GM23338 (cell line): Measurements from ENCODE around the gene SGK1. TPM values are rescaled to one million over a fixed set of nuclear protein-coding genes. Genes with fewer than 3 reads are reported as not detected.

Source experiments
- ATAC-seq: fragments of 200-7000 bp; cut with Tn5 transposase; 3 replicates; pipeline ENCODE4 v1.9.1; 2020
- DNase-seq: peaks from one replicate; pipeline ENCODE4 v3.0.0-alpha.2; 2015; ENCODE audit warnings: low spot score
- H2AFZ ChIP-seq: fragments of 200-600 bp; sonication (generic); 2 replicates; pipeline ENCODE4 v1.8.0; 2016; ENCODE audit warnings: antibody characterized with exemption, mild to moderate bottlenecking, moderate library complexity
- H3F3A ChIP-seq: fragments of 200-600 bp; sonication (generic); replicated peaks from 2 replicates; pipeline ENCODE4 v1.8.0; 2017; ENCODE audit warnings: antibody characterized with exemption, mixed run types, low read depth
- H3K27ac ChIP-seq: fragments of 200-600 bp; sonication (generic); 2 replicates; pipeline ENCODE4 v1.6.1; 2016; ENCODE audit warnings: low read depth
- H3K27me3 ChIP-seq: fragments of 200-600 bp; sonication (generic); 2 replicates; pipeline ENCODE4 v1.8.0; 2016; ENCODE audit warnings: mild to moderate bottlenecking, mixed run types, moderate library complexity; ENCODE audit not compliant: insufficient read depth
- H3K36me3 ChIP-seq: fragments of 200-600 bp; sonication (generic); 2 replicates; pipeline ENCODE4 v1.8.0; 2016; ENCODE audit warnings: mild to moderate bottlenecking; ENCODE audit not compliant: insufficient read depth
- H3K4me1 ChIP-seq: fragments of 200-600 bp; sonication (generic); 2 replicates; pipeline ENCODE4 v1.8.0; 2016; ENCODE audit warnings: mild to moderate bottlenecking, moderate library complexity; ENCODE audit not compliant: insufficient read depth
- H3K4me2 ChIP-seq: fragments of 200-600 bp; sonication (generic); 2 replicates; pipeline ENCODE4 v1.7.1; 2017; ENCODE audit warnings: mixed run types
- H3K4me3 ChIP-seq: fragments of 200-600 bp; sonication (generic); 2 replicates; pipeline ENCODE4 v1.6.1; 2016; ENCODE audit warnings: mixed run types
- H3K79me2 ChIP-seq: fragments of 200-600 bp; sonication (generic); replicated peaks from 2 replicates; pipeline ENCODE4 v1.8.0; 2017; ENCODE audit warnings: mild to moderate bottlenecking; ENCODE audit not compliant: insufficient read depth
- H3K9me2 ChIP-seq: fragments of 200-600 bp; sonication (generic); 2 replicates; pipeline ENCODE4 v1.8.0; 2017; ENCODE audit not compliant: insufficient read depth
- H4K20me1 ChIP-seq: fragments of 200-600 bp; sonication (generic); replicated peaks from 2 replicates; pipeline ENCODE4 v1.8.0; 2017; ENCODE audit warnings: mild to moderate bottlenecking; ENCODE audit not compliant: insufficient read depth
- H3K27ac Mint-ChIP-seq: 2 replicates; pipeline ENCODE4 v1.8.0; 2020; ENCODE audit warnings: inconsistent platforms, mild to moderate bottlenecking, moderate library complexity, mixed read lengths
- H3K27me3 Mint-ChIP-seq: 3 replicates; pipeline ENCODE4 v1.8.0; 2022; ENCODE audit warnings: low read depth, mild to moderate bottlenecking, moderate library complexity, mixed read lengths, inconsistent platforms; ENCODE audit not compliant: insufficient read depth, poor library complexity
- H3K36me3 Mint-ChIP-seq: 3 replicates; pipeline ENCODE4 v1.8.0; 2021; ENCODE audit warnings: low read depth, mild to moderate bottlenecking, inconsistent platforms, moderate library complexity, mixed read lengths
- H3K4me1 Mint-ChIP-seq: 3 replicates; pipeline ENCODE4 v1.8.0; 2020; ENCODE audit warnings: mild to moderate bottlenecking, inconsistent platforms, mixed read lengths
- H3K4me3 Mint-ChIP-seq: 3 replicates; pipeline ENCODE4 v1.8.0; 2021; ENCODE audit warnings: moderate library complexity, mild to moderate bottlenecking, inconsistent platforms, mixed read lengths
- H3K9me3 Mint-ChIP-seq: 3 replicates; pipeline ENCODE4 v1.8.0; 2020; ENCODE audit warnings: moderate library complexity, mild to moderate bottlenecking, inconsistent platforms, mixed read lengths
- ETS1 ChIP-seq: IDR thresholded peaks from 2 replicates; pipeline ENCODE4 v1.6.1; 2016; ENCODE audit warnings: antibody characterized with exemption
- JUNB ChIP-seq: IDR thresholded peaks from one replicate; pipeline ENCODE4 v1.6.1; 2016; ENCODE audit warnings: antibody characterized with exemption; ENCODE audit not compliant: unreplicated experiment
- NANOG ChIP-seq: IDR thresholded peaks from 2 replicates; pipeline ENCODE4 v1.6.1; 2016; ENCODE audit warnings: antibody characterized with exemption, borderline replicate concordance
- STAT1 ChIP-seq: IDR thresholded peaks from one replicate; pipeline ENCODE4 v1.6.1; 2016; ENCODE audit warnings: antibody characterized with exemption; ENCODE audit not compliant: unreplicated experiment
- ZNF114 ChIP-seq: fragments of 250-450 bp; sonication (Bioruptor Pico); IDR thresholded peaks from 2 replicates; pipeline ENCODE4 v1.5.0; 2020; ENCODE audit warnings: mild to moderate bottlenecking, moderate library complexity
- polyA plus RNA-seq: library from polyadenylated mRNA; unstranded; fragments of >200 nt; fragmentation: Nextera tagmentation; extraction: Ambion mirVana; gene quantifications from 2 replicates; pipeline ENCODE4 v1.2.1, GENCODE V29; 2016
- total RNA-seq: library from RNA; depleted of rRNA; stranded (reverse); fragments of >200 nt; shearing (Covaris generic); gene quantifications from 2 replicates; pipeline ENCODE4 v1.2.3, GENCODE V29; 2014
- TF ChIP-seq, protein P1 (sequence below): IDR thresholded peaks from one replicate; pipeline ENCODE4 v1.6.1; 2018; ENCODE audit warnings: antibody characterized with exemption; ENCODE audit not compliant: unreplicated experiment
- TF ChIP-seq, protein P2 (sequence below): fragments of 250-450 bp; sonication (Bioruptor Pico); IDR thresholded peaks from 2 replicates; pipeline ENCODE4 v1.5.0; 2020; ENCODE audit warnings: mild to moderate bottlenecking, moderate library complexity
- TF ChIP-seq, protein P3 (sequence below), 2 experiments: fragments of 200-600 bp in 1 of 2; sonication (generic) in 1 of 2; conservative IDR thresholded peaks; 2 replicates each; pipeline versions ENCODE4 v1.5.1 to v1.6.1; 2016 to 2017; ENCODE audit warnings: antibody characterized with exemption in 2 of 2, low read depth in 2 of 2, mild to moderate bottlenecking in 2 of 2, moderate library complexity in 1 of 2

Gene SGK1
- total and polyA plus RNA-seq, 2 experiments from 2014 or later: 16.3 to 37.2 TPM

- no peak for TF ChIP-seq NANOG
- TF ChIP-seq JUNB: no peak
- TF ChIP-seq, protein P1, sequence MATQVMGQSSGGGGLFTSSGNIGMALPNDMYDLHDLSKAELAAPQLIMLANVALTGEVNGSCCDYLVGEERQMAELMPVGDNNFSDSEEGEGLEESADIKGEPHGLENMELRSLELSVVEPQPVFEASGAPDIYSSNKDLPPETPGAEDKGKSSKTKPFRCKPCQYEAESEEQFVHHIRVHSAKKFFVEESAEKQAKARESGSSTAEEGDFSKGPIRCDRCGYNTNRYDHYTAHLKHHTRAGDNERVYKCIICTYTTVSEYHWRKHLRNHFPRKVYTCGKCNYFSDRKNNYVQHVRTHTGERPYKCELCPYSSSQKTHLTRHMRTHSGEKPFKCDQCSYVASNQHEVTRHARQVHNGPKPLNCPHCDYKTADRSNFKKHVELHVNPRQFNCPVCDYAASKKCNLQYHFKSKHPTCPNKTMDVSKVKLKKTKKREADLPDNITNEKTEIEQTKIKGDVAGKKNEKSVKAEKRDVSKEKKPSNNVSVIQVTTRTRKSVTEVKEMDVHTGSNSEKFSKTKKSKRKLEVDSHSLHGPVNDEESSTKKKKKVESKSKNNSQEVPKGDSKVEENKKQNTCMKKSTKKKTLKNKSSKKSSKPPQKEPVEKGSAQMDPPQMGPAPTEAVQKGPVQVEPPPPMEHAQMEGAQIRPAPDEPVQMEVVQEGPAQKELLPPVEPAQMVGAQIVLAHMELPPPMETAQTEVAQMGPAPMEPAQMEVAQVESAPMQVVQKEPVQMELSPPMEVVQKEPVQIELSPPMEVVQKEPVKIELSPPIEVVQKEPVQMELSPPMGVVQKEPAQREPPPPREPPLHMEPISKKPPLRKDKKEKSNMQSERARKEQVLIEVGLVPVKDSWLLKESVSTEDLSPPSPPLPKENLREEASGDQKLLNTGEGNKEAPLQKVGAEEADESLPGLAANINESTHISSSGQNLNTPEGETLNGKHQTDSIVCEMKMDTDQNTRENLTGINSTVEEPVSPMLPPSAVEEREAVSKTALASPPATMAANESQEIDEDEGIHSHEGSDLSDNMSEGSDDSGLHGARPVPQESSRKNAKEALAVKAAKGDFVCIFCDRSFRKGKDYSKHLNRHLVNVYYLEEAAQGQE: no peak
- TF ChIP-seq ZNF114 (CRISPR knock-in tag): no peak
- TF ChIP-seq, protein P2, sequence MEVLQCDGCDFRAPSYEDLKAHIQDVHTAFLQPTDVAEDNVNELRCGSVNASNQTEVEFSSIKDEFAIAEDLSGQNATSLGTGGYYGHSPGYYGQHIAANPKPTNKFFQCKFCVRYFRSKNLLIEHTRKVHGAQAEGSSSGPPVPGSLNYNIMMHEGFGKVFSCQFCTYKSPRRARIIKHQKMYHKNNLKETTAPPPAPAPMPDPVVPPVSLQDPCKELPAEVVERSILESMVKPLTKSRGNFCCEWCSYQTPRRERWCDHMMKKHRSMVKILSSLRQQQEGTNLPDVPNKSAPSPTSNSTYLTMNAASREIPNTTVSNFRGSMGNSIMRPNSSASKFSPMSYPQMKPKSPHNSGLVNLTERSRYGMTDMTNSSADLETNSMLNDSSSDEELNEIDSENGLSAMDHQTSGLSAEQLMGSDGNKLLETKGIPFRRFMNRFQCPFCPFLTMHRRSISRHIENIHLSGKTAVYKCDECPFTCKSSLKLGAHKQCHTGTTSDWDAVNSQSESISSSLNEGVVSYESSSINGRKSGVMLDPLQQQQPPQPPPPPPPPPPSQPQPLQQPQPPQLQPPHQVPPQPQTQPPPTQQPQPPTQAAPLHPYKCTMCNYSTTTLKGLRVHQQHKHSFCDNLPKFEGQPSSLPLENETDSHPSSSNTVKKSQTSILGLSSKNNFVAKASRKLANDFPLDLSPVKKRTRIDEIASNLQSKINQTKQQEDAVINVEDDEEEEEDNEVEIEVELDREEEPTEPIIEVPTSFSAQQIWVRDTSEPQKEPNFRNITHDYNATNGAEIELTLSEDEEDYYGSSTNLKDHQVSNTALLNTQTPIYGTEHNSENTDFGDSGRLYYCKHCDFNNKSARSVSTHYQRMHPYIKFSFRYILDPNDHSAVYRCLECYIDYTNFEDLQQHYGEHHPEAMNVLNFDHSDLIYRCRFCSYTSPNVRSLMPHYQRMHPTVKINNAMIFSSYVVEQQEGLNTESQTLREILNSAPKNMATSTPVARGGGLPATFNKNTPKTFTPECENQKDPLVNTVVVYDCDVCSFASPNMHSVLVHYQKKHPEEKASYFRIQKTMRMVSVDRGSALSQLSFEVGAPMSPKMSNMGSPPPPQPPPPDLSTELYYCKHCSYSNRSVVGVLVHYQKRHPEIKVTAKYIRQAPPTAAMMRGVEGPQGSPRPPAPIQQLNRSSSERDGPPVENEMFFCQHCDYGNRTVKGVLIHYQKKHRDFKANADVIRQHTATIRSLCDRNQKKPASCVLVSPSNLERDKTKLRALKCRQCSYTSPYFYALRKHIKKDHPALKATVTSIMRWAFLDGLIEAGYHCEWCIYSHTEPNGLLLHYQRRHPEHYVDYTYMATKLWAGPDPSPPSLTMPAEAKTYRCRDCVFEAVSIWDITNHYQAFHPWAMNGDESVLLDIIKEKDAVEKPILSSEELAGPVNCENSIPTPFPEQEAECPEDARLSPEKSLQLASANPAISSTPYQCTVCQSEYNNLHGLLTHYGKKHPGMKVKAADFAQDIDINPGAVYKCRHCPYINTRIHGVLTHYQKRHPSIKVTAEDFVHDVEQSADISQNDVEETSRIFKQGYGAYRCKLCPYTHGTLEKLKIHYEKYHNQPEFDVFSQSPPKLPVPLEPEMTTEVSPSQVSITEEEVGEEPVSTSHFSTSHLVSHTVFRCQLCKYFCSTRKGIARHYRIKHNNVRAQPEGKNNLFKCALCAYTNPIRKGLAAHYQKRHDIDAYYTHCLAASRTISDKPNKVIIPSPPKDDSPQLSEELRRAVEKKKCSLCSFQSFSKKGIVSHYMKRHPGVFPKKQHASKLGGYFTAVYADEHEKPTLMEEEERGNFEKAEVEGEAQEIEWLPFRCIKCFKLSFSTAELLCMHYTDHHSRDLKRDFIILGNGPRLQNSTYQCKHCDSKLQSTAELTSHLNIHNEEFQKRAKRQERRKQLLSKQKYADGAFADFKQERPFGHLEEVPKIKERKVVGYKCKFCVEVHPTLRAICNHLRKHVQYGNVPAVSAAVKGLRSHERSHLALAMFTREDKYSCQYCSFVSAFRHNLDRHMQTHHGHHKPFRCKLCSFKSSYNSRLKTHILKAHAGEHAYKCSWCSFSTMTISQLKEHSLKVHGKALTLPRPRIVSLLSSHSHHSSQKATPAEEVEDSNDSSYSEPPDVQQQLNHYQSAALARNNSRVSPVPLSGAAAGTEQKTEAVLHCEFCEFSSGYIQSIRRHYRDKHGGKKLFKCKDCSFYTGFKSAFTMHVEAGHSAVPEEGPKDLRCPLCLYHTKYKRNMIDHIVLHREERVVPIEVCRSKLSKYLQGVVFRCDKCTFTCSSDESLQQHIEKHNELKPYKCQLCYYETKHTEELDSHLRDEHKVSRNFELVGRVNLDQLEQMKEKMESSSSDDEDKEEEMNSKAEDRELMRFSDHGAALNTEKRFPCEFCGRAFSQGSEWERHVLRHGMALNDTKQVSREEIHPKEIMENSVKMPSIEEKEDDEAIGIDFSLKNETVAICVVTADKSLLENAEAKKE (CRISPR knock-in tag): no peak
- no peak for TF ChIP-seq STAT1
- TF ChIP-seq, protein P3, sequence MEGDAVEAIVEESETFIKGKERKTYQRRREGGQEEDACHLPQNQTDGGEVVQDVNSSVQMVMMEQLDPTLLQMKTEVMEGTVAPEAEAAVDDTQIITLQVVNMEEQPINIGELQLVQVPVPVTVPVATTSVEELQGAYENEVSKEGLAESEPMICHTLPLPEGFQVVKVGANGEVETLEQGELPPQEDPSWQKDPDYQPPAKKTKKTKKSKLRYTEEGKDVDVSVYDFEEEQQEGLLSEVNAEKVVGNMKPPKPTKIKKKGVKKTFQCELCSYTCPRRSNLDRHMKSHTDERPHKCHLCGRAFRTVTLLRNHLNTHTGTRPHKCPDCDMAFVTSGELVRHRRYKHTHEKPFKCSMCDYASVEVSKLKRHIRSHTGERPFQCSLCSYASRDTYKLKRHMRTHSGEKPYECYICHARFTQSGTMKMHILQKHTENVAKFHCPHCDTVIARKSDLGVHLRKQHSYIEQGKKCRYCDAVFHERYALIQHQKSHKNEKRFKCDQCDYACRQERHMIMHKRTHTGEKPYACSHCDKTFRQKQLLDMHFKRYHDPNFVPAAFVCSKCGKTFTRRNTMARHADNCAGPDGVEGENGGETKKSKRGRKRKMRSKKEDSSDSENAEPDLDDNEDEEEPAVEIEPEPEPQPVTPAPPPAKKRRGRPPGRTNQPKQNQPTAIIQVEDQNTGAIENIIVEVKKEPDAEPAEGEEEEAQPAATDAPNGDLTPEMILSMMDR (conservative IDR thresholded peaks at IDR 0.05; ENCODE audit: low read depth in 2 of 2): no peak
- no peak for TF ChIP-seq ETS1
- no peak overlapping the region; the same call in 1 of the 2 replicates for H3K27ac Mint-ChIP-seq
- no peak overlapping the region for H3K4me3 ChIP-seq
- H3K79me2 ChIP-seq: no peaks in the 10 kb centered on the region
- H3K27me3 ChIP-seq: no peaks in the 10 kb centered on the region
- H4K20me1 ChIP-seq: no peaks in the 10 kb centered on the region
- H3K4me1 Mint-ChIP-seq: peaks cover 15% of the 10 kb centered on the region; the same call in 2 of the 3 replicates
- H3K27ac ChIP-seq: no peak overlapping the region
- H3K4me1 ChIP-seq: peaks cover 18% of the 10 kb centered on the region
- H3K4me3 Mint-ChIP-seq: no peak overlapping the region
- no peaks in the 10 kb centered on the region for H3K36me3 Mint-ChIP-seq
- no peak overlapping the region for H2AFZ ChIP-seq
- H3K4me2 ChIP-seq: no peak overlapping the region
- H3K36me3 ChIP-seq: no peaks in the 10 kb centered on the region
- no peaks in the 10 kb centered on the region for H3K9me3 Mint-ChIP-seq
- no peaks in the 10 kb centered on the region for H3F3A ChIP-seq
- no peaks in the 10 kb centered on the region for H3K9me2 ChIP-seq
- DNase-seq: no peak
- H3K27me3 Mint-ChIP-seq: peaks cover 6% of the 10 kb centered on the region
- ATAC-seq: no peak
These were observed 124.1 kb downstream of the SGK1 start for GRCh38 chr6:134193536-134194498.
